Endothelial cell (in vitro differentiated cells): ENCODE data around the gene RALGAPB. TPM values are rescaled to one million over a fixed set of nuclear protein-coding genes. Genes with fewer than 3 reads are reported as not detected.

Source experiments
- DNase-seq: peaks from one replicate; pipeline ENCODE4 v3.0.0; 2021; ENCODE audit warnings: low spot score
- H3K27ac Mint-ChIP-seq: one replicate; pipeline ENCODE4 v1.8.0; 2021; ENCODE audit warnings: mixed read lengths, inconsistent platforms; ENCODE audit not compliant: unreplicated experiment
- H3K27me3 Mint-ChIP-seq: one replicate; pipeline ENCODE4 v1.8.0; 2021; ENCODE audit warnings: mild to moderate bottlenecking, moderate library complexity, mixed read lengths, inconsistent platforms; ENCODE audit not compliant: unreplicated experiment
- H3K36me3 Mint-ChIP-seq: one replicate; pipeline ENCODE4 v1.8.0; 2021; ENCODE audit warnings: mild to moderate bottlenecking, low read depth, mixed read lengths, inconsistent platforms; ENCODE audit not compliant: unreplicated experiment
- H3K4me1 Mint-ChIP-seq: one replicate; pipeline ENCODE4 v1.8.0; 2021; ENCODE audit warnings: mild to moderate bottlenecking, mixed read lengths, inconsistent platforms; ENCODE audit not compliant: unreplicated experiment
- H3K4me3 Mint-ChIP-seq: one replicate; pipeline ENCODE4 v1.8.0; 2021; ENCODE audit warnings: mild to moderate bottlenecking, mixed read lengths, inconsistent platforms; ENCODE audit not compliant: unreplicated experiment
- H3K9me3 Mint-ChIP-seq: one replicate; pipeline ENCODE4 v1.8.0; 2021; ENCODE audit warnings: mixed read lengths, inconsistent platforms; ENCODE audit not compliant: unreplicated experiment
- CTCF ChIP-seq: fragments of 200-600 bp; sonication (generic); IDR thresholded peaks from one replicate; pipeline ENCODE4 v1.5.0; 2021; ENCODE audit warnings: antibody characterized with exemption; ENCODE audit not compliant: unreplicated experiment
- total RNA-seq: library from RNA; stranded (reverse); fragmentation: NEBNext Ultra II Directional; extraction: Animal tissue kit (Norgen Biotek cat#: 25700); gene quantifications from one replicate; pipeline ENCODE4 v1.2.1, GENCODE V29; 2021; ENCODE audit not compliant: unreplicated experiment

Gene RALGAPB
- total RNA-seq, 1 donor from 2014 or later, result 46.0 TPM

GRCh38 chr20:38551056-38551626, 78.5 kb downstream of the RALGAPB start:
- Mint-ChIP-seq H3K9me3 (no peaks in the 10 kb centered on the region), H3K27ac (no peak overlapping the region), H3K36me3 (peaks cover 13% of the 10 kb centered on the region), H3K27me3 (peaks cover 5% of the 10 kb centered on the region), H3K4me1 (no peaks in the 10 kb centered on the region), H3K4me3 (no peak overlapping the region)
- no peak for DNase-seq
- no peak for TF ChIP-seq CTCF

- Mint-ChIP-seq H3K4me3 (no peak overlapping the region), H3K4me1 (peaks cover 2% of the 10 kb centered on the region), H3K27ac (no peak overlapping the region), H3K27me3 (no peaks in the 10 kb centered on the region), H3K36me3 (peaks cover 21% of the 10 kb centered on the region), H3K9me3 (no peaks in the 10 kb centered on the region)
- no peak for TF ChIP-seq CTCF
- no peak for DNase-seq
Observed at GRCh38 chr20:38554986-38555385, 82.3 kb downstream of the RALGAPB start.

GRCh38 chr20:38555395-38555794, 82.8 kb downstream of the RALGAPB start:
- no peaks in the 10 kb centered on the region for H3K9me3 Mint-ChIP-seq
- no peak for DNase-seq
- H3K36me3 Mint-ChIP-seq, result peaks cover 21% of the 10 kb centered on the region
- H3K4me1 Mint-ChIP-seq, result peaks cover 2% of the 10 kb centered on the region
- TF ChIP-seq CTCF, result no peak
- H3K27ac Mint-ChIP-seq, result no peak overlapping the region
- no peaks in the 10 kb centered on the region for H3K27me3 Mint-ChIP-seq
- no peak overlapping the region for H3K4me3 Mint-ChIP-seq

DNA sequence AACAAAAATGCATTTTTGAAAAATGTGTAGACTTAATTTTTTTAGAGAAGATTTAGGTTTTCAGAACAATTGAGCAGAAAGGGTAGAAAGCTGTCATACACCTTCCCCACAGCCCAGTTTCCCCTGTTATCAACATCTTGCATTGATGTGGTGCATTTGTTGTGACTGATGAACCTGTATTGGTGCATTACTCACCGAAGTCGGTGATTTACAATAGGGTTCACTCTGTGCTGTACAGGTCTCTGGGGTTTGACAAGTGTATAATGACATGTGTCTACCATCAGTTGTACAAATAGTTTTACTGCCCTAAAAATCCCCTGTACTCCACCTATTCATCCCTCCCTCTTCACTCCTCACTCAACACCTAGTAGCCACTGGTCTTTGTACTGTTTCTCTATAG, 84.5 kb downstream of the RALGAPB start:
- H3K27ac Mint-ChIP-seq, result no peak overlapping the region
- H3K4me1 Mint-ChIP-seq, result peaks cover 2% of the 10 kb centered on the region
- H3K9me3 Mint-ChIP-seq, result no peaks in the 10 kb centered on the region
- H3K36me3 Mint-ChIP-seq, result peaks cover 21% of the 10 kb centered on the region
- TF ChIP-seq CTCF, result no peak
- DNase-seq, result no peak
- H3K4me3 Mint-ChIP-seq, result no peak overlapping the region
- no peaks in the 10 kb centered on the region for H3K27me3 Mint-ChIP-seq

- H3K9me3 Mint-ChIP-seq, result no peaks in the 10 kb centered on the region
- peaks cover 21% of the 10 kb centered on the region for H3K36me3 Mint-ChIP-seq
- TF ChIP-seq CTCF, result no peak
- H3K4me3 Mint-ChIP-seq, result no peak overlapping the region
- peaks cover 2% of the 10 kb centered on the region for H3K4me1 Mint-ChIP-seq
- H3K27me3 Mint-ChIP-seq, result no peaks in the 10 kb centered on the region
- no peak overlapping the region for H3K27ac Mint-ChIP-seq
- DNase-seq, result no peak
Observed at GRCh38 chr20:38558596-38559360, 86.1 kb downstream of the RALGAPB start.
